ENCODE measurements around the gene DPM2.

DPM2 gene

DNA sequence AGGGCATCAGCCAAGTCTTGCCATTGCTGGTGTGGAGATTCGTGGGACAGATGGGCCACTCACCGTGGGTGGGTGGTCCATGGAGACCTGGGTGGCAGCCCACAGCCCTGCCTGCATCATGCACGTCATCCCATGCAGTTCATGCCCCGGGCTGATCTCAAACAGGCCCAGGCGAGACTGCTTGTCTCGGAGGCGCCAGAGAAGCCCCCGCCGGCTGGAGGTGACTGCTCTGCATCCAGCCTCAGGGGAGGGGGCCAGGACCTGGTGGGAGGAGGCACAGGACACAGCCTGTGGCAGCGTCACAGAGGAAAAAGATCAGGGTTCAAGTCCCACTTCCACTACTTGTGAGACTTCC lies 8.1 kb downstream of the DPM2 start:
- no peaks in the 10 kb centered on the region for H3K36me3 ChIP-seq (ENCODE audit: insufficient read depth, low read depth, low read length)
- H3K4me3 ChIP-seq (ENCODE audit: low read length) = peak overlapping the region; percentile 68; the same call in 1 of the 2 replicates
- H3K27ac ChIP-seq (ENCODE audit: low read length) = no peak overlapping the region
- H3K4me1 ChIP-seq (ENCODE audit: insufficient read depth, low read length) = no peaks in the 10 kb centered on the region; the same call in 1 of the 2 replicates
- H3K9me3 ChIP-seq (ENCODE audit: insufficient read depth, low read depth, low read length) = no peaks in the 10 kb centered on the region
- peaks cover 48% of the 10 kb centered on the region for H3K27me3 ChIP-seq (ENCODE audit: insufficient read depth, low read length)
- H3K9ac ChIP-seq (ENCODE audit: low read depth, low read length) = no peak overlapping the region; the same call in 1 of the 2 replicates

GRCh38 chr9:127928676-127929624 lies 8.7 kb downstream of the DPM2 start:
- H3K4me3 ChIP-seq (ENCODE audit: low read length) = peak overlapping the region; percentile 62; the same call in 1 of the 2 replicates
- H3K27me3 ChIP-seq (ENCODE audit: insufficient read depth, low read length) = peaks cover 48% of the 10 kb centered on the region
- no peaks in the 10 kb centered on the region for H3K9me3 ChIP-seq (ENCODE audit: insufficient read depth, low read depth, low read length)
- H3K9ac ChIP-seq (ENCODE audit: low read depth, low read length) = no peak overlapping the region
- no peaks in the 10 kb centered on the region for H3K36me3 ChIP-seq (ENCODE audit: insufficient read depth, low read depth, low read length)
- no peaks in the 10 kb centered on the region; the same call in 1 of the 2 replicates for H3K4me1 ChIP-seq (ENCODE audit: insufficient read depth, low read length)
- H3K27ac ChIP-seq (ENCODE audit: low read length) = no peak overlapping the region

DNA sequence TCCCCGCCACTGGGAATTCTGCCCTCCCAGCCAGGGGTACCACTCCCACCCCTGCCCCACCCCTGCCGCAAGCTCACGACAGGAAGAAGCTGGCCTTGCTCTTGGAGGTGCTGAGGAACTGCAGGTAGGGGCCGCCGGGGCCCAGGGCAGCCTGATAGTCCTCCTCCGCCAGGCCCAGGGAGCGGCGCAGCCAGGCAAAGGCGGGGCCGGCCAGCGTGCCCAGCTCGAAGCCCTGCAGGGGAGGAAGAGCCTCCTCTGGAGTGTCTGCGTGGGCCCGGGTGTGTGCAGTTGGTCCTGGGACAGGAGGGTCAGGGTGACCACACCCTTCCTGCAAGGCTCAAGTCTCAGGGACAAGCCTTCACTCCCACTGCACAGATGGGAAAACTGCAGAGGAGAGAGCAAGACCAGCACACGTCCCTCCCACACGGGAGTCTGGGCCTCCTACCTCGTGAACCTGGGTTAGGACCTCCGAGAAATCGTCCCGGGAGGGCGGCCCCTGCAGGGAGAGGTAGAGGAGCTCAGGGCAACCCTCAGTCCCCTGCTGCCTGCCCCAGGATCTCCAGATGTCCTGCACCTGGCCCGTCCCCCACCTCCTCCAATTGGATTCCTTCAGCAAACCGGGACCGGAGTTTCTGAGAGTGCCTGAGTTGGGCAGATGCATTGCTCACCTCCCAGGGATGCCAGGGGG lies 9.5 kb downstream of the DPM2 start:
- Histone ChIP-seq H3K4me1 (ENCODE audit: insufficient read depth, low read length) (no peaks in the 10 kb centered on the region; the same call in 1 of the 2 replicates), H3K36me3 (ENCODE audit: insufficient read depth, low read depth, low read length) (no peaks in the 10 kb centered on the region), H3K27ac (ENCODE audit: low read length) (no peak overlapping the region), H3K4me3 (ENCODE audit: low read length) (peak overlapping the region; percentile 62), H3K9me3 (ENCODE audit: insufficient read depth, low read depth, low read length) (no peaks in the 10 kb centered on the region), H3K27me3 (ENCODE audit: insufficient read depth, low read length) (peaks cover 48% of the 10 kb centered on the region), H3K9ac (ENCODE audit: low read depth, low read length) (no peak overlapping the region)

GRCh38 chr9:127927201-127927987 lies 10.3 kb downstream of the DPM2 start:
- Histone ChIP-seq H3K27me3 (ENCODE audit: insufficient read depth, low read length) (peaks cover 48% of the 10 kb centered on the region), H3K36me3 (ENCODE audit: insufficient read depth, low read depth, low read length) (no peaks in the 10 kb centered on the region), H3K9me3 (ENCODE audit: insufficient read depth, low read depth, low read length) (no peaks in the 10 kb centered on the region), H3K27ac (ENCODE audit: low read length) (no peak overlapping the region), H3K4me1 (ENCODE audit: insufficient read depth, low read length) (no peaks in the 10 kb centered on the region; the same call in 1 of the 2 replicates), H3K9ac (ENCODE audit: low read depth, low read length) (peak overlapping the region; percentile 63; the same call in 1 of the 2 replicates), H3K4me3 (ENCODE audit: low read length) (peak overlapping the region; percentile 83)

- Histone ChIP-seq H3K9me3 (ENCODE audit: insufficient read depth, low read depth, low read length) (no peaks in the 10 kb centered on the region), H3K4me3 (ENCODE audit: low read length) (peak overlapping the region; percentile 83), H3K27ac (ENCODE audit: low read length) (no peak overlapping the region), H3K36me3 (ENCODE audit: insufficient read depth, low read depth, low read length) (no peaks in the 10 kb centered on the region), H3K4me1 (ENCODE audit: insufficient read depth, low read length) (no peaks in the 10 kb centered on the region; the same call in 1 of the 2 replicates), H3K27me3 (ENCODE audit: insufficient read depth, low read length) (peaks cover 52% of the 10 kb centered on the region), H3K9ac (ENCODE audit: low read depth, low read length) (peak overlapping the region; percentile 63; the same call in 1 of the 2 replicates)
Measured at GRCh38 chr9:127926906-127927200, 10.8 kb downstream of the DPM2 start.

DNA sequence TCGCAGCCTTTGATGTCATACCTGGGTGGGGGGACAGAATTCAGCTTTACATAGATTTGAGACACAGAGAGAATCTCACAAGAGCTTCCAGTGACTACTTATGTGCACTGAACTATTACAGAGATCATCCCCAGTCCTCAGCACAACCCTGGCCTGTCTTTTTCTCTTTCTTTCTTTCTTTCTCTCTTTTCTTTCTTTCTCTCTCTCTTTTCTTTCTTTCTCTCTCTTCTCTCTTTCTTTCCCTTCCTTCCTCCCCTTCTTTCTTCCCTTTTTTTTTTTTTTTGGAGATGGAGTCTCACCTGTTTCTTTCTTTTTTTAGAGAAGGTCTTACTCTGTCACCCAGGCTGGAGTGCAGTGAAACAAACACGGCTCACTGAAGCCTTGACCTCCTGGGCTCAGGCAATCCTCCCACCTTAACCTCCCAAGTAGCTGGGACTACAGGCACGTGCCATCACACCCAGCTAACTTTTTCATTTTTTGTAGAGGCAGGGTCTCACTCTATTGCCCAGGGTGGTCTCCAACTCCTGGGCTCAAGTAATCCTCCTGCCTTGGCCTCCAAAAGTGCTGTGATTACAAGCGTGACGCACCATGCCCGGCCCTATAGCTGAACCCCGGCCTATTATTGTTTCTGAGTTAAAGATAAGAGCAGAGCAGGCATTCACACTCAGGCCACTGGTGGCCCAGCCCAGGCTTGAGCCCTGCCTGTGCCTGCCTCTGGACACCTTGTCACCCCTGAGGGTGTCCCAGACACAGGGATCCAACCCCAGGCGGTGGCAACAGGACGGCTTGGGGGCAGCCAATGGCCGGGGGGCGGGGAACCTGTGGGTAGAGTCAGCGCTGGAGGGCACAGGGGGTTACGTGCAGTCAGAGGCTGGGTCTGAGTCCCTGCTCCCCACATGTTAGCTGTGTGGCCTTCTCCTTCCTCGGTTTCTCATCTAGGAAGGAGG lies 11.4 kb downstream of the DPM2 start:
- H3K4me3 ChIP-seq (ENCODE audit: low read length) = peak overlapping the region; percentile 83
- H3K9ac ChIP-seq (ENCODE audit: low read depth, low read length) = peak overlapping the region; percentile 63; the same call in 1 of the 2 replicates

GRCh38 chr9:127924736-127925444 lies 12.8 kb downstream of the DPM2 start:
- no peaks in the 10 kb centered on the region; the same call in 1 of the 2 replicates for H3K4me1 ChIP-seq (ENCODE audit: insufficient read depth, low read length)
- H3K4me3 ChIP-seq (ENCODE audit: low read length) = no peak overlapping the region
- no peaks in the 10 kb centered on the region for H3K36me3 ChIP-seq (ENCODE audit: insufficient read depth, low read depth, low read length)
- no peak overlapping the region for H3K27ac ChIP-seq (ENCODE audit: low read length)
- peaks cover 56% of the 10 kb centered on the region for H3K27me3 ChIP-seq (ENCODE audit: insufficient read depth, low read length)
- no peaks in the 10 kb centered on the region for H3K9me3 ChIP-seq (ENCODE audit: insufficient read depth, low read depth, low read length)
- H3K9ac ChIP-seq (ENCODE audit: low read depth, low read length) = no peak overlapping the region

More for the DNA sequence above, 11.4 kb downstream of the DPM2 start:
- Histone ChIP-seq H3K27me3 (ENCODE audit: insufficient read depth, low read length) (peaks cover 57% of the 10 kb centered on the region), H3K27ac (ENCODE audit: low read length) (no peak overlapping the region), H3K4me1 (ENCODE audit: insufficient read depth, low read length) (no peaks in the 10 kb centered on the region; the same call in 1 of the 2 replicates), H3K36me3 (ENCODE audit: insufficient read depth, low read depth, low read length) (no peaks in the 10 kb centered on the region), H3K9me3 (ENCODE audit: insufficient read depth, low read depth, low read length) (no peaks in the 10 kb centered on the region)

DNA sequence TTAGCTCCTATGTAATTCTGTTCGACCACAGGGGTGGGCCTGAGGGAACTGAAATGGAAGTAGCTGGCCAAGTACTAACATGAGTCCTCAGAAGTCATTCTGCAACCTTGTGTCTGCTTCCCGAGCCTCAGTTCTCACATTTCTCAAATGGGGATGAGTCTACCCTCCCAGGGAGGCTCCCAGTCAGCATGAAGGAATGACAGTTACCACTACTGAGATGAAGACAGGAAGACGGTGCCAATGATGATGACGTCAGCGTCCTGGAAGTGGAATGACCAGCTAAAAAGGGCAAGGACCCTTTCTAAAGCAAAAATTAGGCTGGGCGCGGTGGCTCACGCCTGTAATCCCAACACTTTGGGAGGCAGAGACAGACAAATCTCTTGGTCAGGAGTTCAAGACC lies 13.9 kb downstream of the DPM2 start:
- H3K36me3 ChIP-seq (ENCODE audit: insufficient read depth, low read depth, low read length) = no peaks in the 10 kb centered on the region
- no peak overlapping the region for H3K27ac ChIP-seq (ENCODE audit: low read length)
- H3K9ac ChIP-seq (ENCODE audit: low read depth, low read length) = no peak overlapping the region
- no peaks in the 10 kb centered on the region for H3K9me3 ChIP-seq (ENCODE audit: insufficient read depth, low read depth, low read length)
- no peaks in the 10 kb centered on the region; the same call in 1 of the 2 replicates for H3K4me1 ChIP-seq (ENCODE audit: insufficient read depth, low read length)
- peaks cover 45% of the 10 kb centered on the region for H3K27me3 ChIP-seq (ENCODE audit: insufficient read depth, low read length)
- H3K4me3 ChIP-seq (ENCODE audit: low read length) = no peak overlapping the region

- Histone ChIP-seq H3K36me3 (ENCODE audit: insufficient read depth, low read depth, low read length) (no peaks in the 10 kb centered on the region), H3K27ac (ENCODE audit: low read length) (no peak overlapping the region), H3K4me3 (ENCODE audit: low read length) (no peak overlapping the region), H3K27me3 (ENCODE audit: insufficient read depth, low read length) (peaks cover 37% of the 10 kb centered on the region), H3K9me3 (ENCODE audit: insufficient read depth, low read depth, low read length) (no peaks in the 10 kb centered on the region), H3K4me1 (ENCODE audit: insufficient read depth, low read length) (no peaks in the 10 kb centered on the region), H3K9ac (ENCODE audit: low read depth, low read length) (no peak overlapping the region)
Measured at GRCh38 chr9:127923046-127923445, 14.6 kb downstream of the DPM2 start.

GRCh38 chr9:127921557-127922120 lies 16.0 kb downstream of the DPM2 start:
- Histone ChIP-seq H3K9ac (ENCODE audit: low read depth, low read length) (no peak overlapping the region), H3K27me3 (ENCODE audit: insufficient read depth, low read length) (peaks cover 27% of the 10 kb centered on the region), H3K36me3 (ENCODE audit: insufficient read depth, low read depth, low read length) (no peaks in the 10 kb centered on the region), H3K4me3 (ENCODE audit: low read length) (no peak overlapping the region), H3K27ac (ENCODE audit: low read length) (no peak overlapping the region), H3K9me3 (ENCODE audit: insufficient read depth, low read depth, low read length) (no peaks in the 10 kb centered on the region), H3K4me1 (ENCODE audit: insufficient read depth, low read length) (no peaks in the 10 kb centered on the region)

Measured in iPS-20b (cell line).